MM.1S (cell line): ENCODE data around the gene CNTNAP2.

Experiments used
- DNase-seq: peaks from one replicate; pipeline ENCODE4 v3.0.0-alpha.2; 2015
- H2AFZ ChIP-seq: fragments of 300-600 bp; sonication (generic); 2 replicates; pipeline ENCODE4 v1.6.0; 2016; ENCODE audit warnings: antibody characterized with exemption, low read length
- H3F3A ChIP-seq: fragments of 300-600 bp; sonication (generic); 2 replicates; pipeline ENCODE4 v1.6.1; 2016; ENCODE audit warnings: mild to moderate bottlenecking, antibody characterized with exemption, low read length, moderate library complexity, mixed read lengths; ENCODE audit not compliant: insufficient read depth
- H3K27ac ChIP-seq: fragments of 300-600 bp; sonication (generic); 2 replicates; pipeline ENCODE4 v1.5.1; 2016; ENCODE audit warnings: mild to moderate bottlenecking, low read length
- H3K27me3 ChIP-seq: fragments of 300-600 bp; sonication (generic); replicated peaks from 2 replicates; pipeline ENCODE4 v1.6.0; 2016; ENCODE audit warnings: low read length; ENCODE audit not compliant: insufficient read depth
- H3K36me3 ChIP-seq: fragments of 300-600 bp; sonication (generic); replicated peaks from 2 replicates; pipeline ENCODE4 v1.6.1; 2016; ENCODE audit warnings: mild to moderate bottlenecking, low read length, mixed read lengths; ENCODE audit not compliant: insufficient read depth
- H3K4me1 ChIP-seq: fragments of 300-600 bp; sonication (generic); 2 replicates; pipeline ENCODE4 v1.6.1; 2016; ENCODE audit warnings: low read length, mixed read lengths
- H3K4me2 ChIP-seq: fragments of 300-600 bp; sonication (generic); 2 replicates; pipeline ENCODE4 v1.6.0; 2016; ENCODE audit warnings: low read depth, low read length
- H3K4me3 ChIP-seq: fragments of 300-600 bp; sonication (generic); 2 replicates; pipeline ENCODE4 v1.5.1; 2016; ENCODE audit warnings: low read length, mixed read lengths
- H3K79me2 ChIP-seq: fragments of 300-600 bp; sonication (generic); 2 replicates; pipeline ENCODE4 v1.6.1; 2016; ENCODE audit warnings: mixed run types, low read length, mixed read lengths
- H3K9ac ChIP-seq: fragments of 300-600 bp; sonication (generic); 2 replicates; pipeline ENCODE4 v1.6.1; 2016; ENCODE audit warnings: low read length, mixed read lengths
- H3K9me2 ChIP-seq: fragments of 300-600 bp; sonication (generic); replicated peaks from 2 replicates; pipeline ENCODE4 v1.6.1; 2016; ENCODE audit warnings: mild to moderate bottlenecking, low read length, mixed read lengths; ENCODE audit not compliant: insufficient read depth
- H3K9me3 ChIP-seq: fragments of 300-600 bp; sonication (generic); replicated peaks from 2 replicates; pipeline ENCODE4 v1.6.1; 2016; ENCODE audit warnings: mild to moderate bottlenecking, low read length, mixed read lengths; ENCODE audit not compliant: insufficient read depth
- H4K20me1 ChIP-seq: fragments of 300-600 bp; sonication (generic); 2 replicates; pipeline ENCODE4 v1.6.1; 2016; ENCODE audit warnings: mild to moderate bottlenecking, low read length, moderate library complexity, mixed read lengths; ENCODE audit not compliant: insufficient read depth
- CTCF ChIP-seq: fragments of 300-600 bp; sonication (generic); IDR thresholded peaks from 2 replicates; pipeline ENCODE4 v1.5.1; 2016; ENCODE audit warnings: antibody characterized with exemption, low read length, mixed read lengths
- EZH2 ChIP-seq: fragments of 300-600 bp; sonication (generic); optimal IDR thresholded peaks from 2 replicates; pipeline ENCODE3; 2017; ENCODE audit warnings: low read depth, mild to moderate bottlenecking, antibody characterized with exemption, low read length, mixed read lengths
- EZH2phosphoT487 ChIP-seq: fragments of 300-600 bp; sonication (generic); IDR thresholded peaks from 2 replicates; pipeline ENCODE4 v1.6.1; 2018; ENCODE audit warnings: antibody characterized with exemption, low read length

The CNTNAP2 gene

DNA sequence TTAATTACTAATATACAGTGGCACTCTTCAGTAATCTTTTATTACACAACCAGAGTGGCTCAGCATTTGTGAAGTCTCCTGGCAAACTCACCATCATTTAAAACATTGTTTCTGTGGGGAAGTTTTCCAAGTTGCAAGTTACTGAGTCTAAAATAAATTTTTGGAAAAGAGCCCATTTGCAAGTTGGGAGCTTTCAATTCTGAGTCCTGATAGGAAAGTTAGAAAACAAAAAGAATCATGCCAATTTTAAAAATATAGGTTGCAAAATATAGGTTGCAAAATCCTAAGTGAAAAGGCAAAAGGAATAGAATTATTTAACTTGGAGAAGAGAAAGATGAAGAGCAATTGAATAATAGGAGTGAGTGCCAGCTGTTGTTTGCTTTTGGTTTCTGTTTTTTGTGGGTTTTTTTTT is 2095.1 kb downstream of the CNTNAP2 start:
- H3K9me3 ChIP-seq = no peaks in the 10 kb centered on the region
- H3K79me2 ChIP-seq = no peaks in the 10 kb centered on the region
- H3K36me3 ChIP-seq = no peaks in the 10 kb centered on the region
- TF ChIP-seq EZH2 (no peak), CTCF (no peak), EZH2phosphoT487 (no peak)
- H3K4me2 ChIP-seq = peak overlapping the region; percentile 44
- H3K9me2 ChIP-seq = no peaks in the 10 kb centered on the region
- H3F3A ChIP-seq = no peaks in the 10 kb centered on the region
- H4K20me1 ChIP-seq = no peaks in the 10 kb centered on the region
- H3K9ac ChIP-seq = no peak overlapping the region
- no peaks in the 10 kb centered on the region for H3K27me3 ChIP-seq
- H2AFZ ChIP-seq = 0 out of 2 replicates have a peak overlapping the region, but pooled peaks have one; percentile 21
- H3K4me3 ChIP-seq = no peak overlapping the region; the same call in 1 of the 2 replicates
- no peak overlapping the region for H3K27ac ChIP-seq
- no peak for DNase-seq
- H3K4me1 ChIP-seq = no peaks in the 10 kb centered on the region; the same call in 1 of the 2 replicates

- TF ChIP-seq EZH2phosphoT487 (no peak), CTCF (no peak), EZH2 (no peak)
- Histone ChIP-seq H3K79me2 (no peaks in the 10 kb centered on the region), H3K27me3 (no peaks in the 10 kb centered on the region), H3K36me3 (no peaks in the 10 kb centered on the region), H3K4me3 (no peak overlapping the region), H3K4me1 (no peaks in the 10 kb centered on the region; the same call in 1 of the 2 replicates), H3K9me3 (no peaks in the 10 kb centered on the region), H3K27ac (no peak overlapping the region), H3K9ac (no peak overlapping the region), H4K20me1 (no peaks in the 10 kb centered on the region), H3F3A (no peaks in the 10 kb centered on the region), H3K9me2 (no peaks in the 10 kb centered on the region), H2AFZ (0 out of 2 replicates have a peak overlapping the region, but pooled peaks have one; percentile 9), H3K4me2 (no peak overlapping the region)
- DNase-seq = no peak
These were observed 2096.1 kb downstream of the CNTNAP2 start for GRCh38 chr7:148212731-148213130.

- Histone ChIP-seq H3K9me2 (no peaks in the 10 kb centered on the region), H3K36me3 (no peaks in the 10 kb centered on the region), H3K79me2 (no peaks in the 10 kb centered on the region), H3K27ac (no peak overlapping the region), H3K9ac (no peak overlapping the region), H3K9me3 (no peaks in the 10 kb centered on the region), H2AFZ (no peak overlapping the region), H3K27me3 (no peaks in the 10 kb centered on the region), H3F3A (no peaks in the 10 kb centered on the region), H3K4me2 (no peak overlapping the region), H3K4me3 (no peak overlapping the region), H3K4me1 (no peaks in the 10 kb centered on the region; the same call in 1 of the 2 replicates), H4K20me1 (no peaks in the 10 kb centered on the region)
- TF ChIP-seq EZH2phosphoT487 (no peak), EZH2 (no peak), CTCF (no peak)
- no peak for DNase-seq
These were observed 2097.5 kb downstream of the CNTNAP2 start for GRCh38 chr7:148214101-148214500.
